ENCODE data around the gene ELFN2. TPM values are rescaled to one million over a fixed set of nuclear protein-coding genes. Genes with fewer than 3 reads are reported as not detected.
"Not testable (repeated sequence)": the region's sequence is repeated elsewhere in the genome, so short reads cannot be mapped to it uniquely, and the experiment has no call there.

Gene ELFN2
- under 1 TPM in 1 of 2 donors, not detected in 1; 0.20 TPM for total RNA-seq
- long read RNA-seq = 0 reads

GRCh38 chr22:37427135-37427710, at the start of gene ELFN2:
TSS of gene ELFN2 (minus strand) at chr22:37427479. CDS start at chr22:37375534, 51,945 bp downstream.
- ATAC-seq = no peak
- intact Hi-C loops (cut with DNase I, micrococcal nuclease) = no loop called here
- peak in 1 of 2 donors; percentile 21 for DNase-seq

- DNase-seq (no peak), ATAC-seq (no peak)
- intact Hi-C loops (cut with DNase I, micrococcal nuclease) = no loop called here
Observed at GRCh38 chr22:37476389-37477329, 49.4 kb upstream of the ELFN2 start.

GRCh38 chr22:37474447-37475090, 47.3 kb upstream of the ELFN2 start:
- ATAC-seq (no peak), DNase-seq (no peak)
- intact Hi-C loops (cut with DNase I, micrococcal nuclease) = no loop called here

- intact Hi-C loops (cut with DNase I, micrococcal nuclease) = no loop called here
- DNase-seq = no peak
- no peak for ATAC-seq
Observed at GRCh38 chr22:37473437-37473946, 46.2 kb upstream of the ELFN2 start.

- DNase-seq (peak in 1 of 2 donors; percentile 66), ATAC-seq (peak; percentile 73)
- intact Hi-C loops (cut with DNase I, micrococcal nuclease) = no loop called here
Observed at GRCh38 chr22:37472418-37473006, 45.2 kb upstream of the ELFN2 start.

- ATAC-seq (peak; percentile 9), DNase-seq (no peak)
- intact Hi-C loops (cut with DNase I, micrococcal nuclease) = no loop called here
Observed at GRCh38 chr22:37471727-37472417, 44.6 kb upstream of the ELFN2 start.

- ATAC-seq = no peak
- DNase-seq = no peak
- intact Hi-C loops (cut with DNase I, micrococcal nuclease) = no loop called here
Observed at GRCh38 chr22:37470087-37470445, 42.8 kb upstream of the ELFN2 start.

GRCh38 chr22:37469416-37470086, 42.3 kb upstream of the ELFN2 start:
- DNase-seq = no peak
- intact Hi-C loops (cut with DNase I, micrococcal nuclease) = no loop called here
- peak; percentile 44 for ATAC-seq

GRCh38 chr22:37468201-37468695, 41.0 kb upstream of the ELFN2 start:
- ATAC-seq; intact Hi-C loops (cut with DNase I, micrococcal nuclease): not testable (repeated sequence)

GRCh38 chr22:37467391-37467955, 40.2 kb upstream of the ELFN2 start:
- DNase-seq (no peak), ATAC-seq (no peak)
- intact Hi-C loops (cut with DNase I, micrococcal nuclease) = no loop called here

More at GRCh38 chr22:37468201-37468695, 41.0 kb upstream of the ELFN2 start:
- DNase-seq = not testable (repeated sequence)

- intact Hi-C loops (cut with DNase I, micrococcal nuclease) = no loop called here
- no peak for DNase-seq
- no peak for ATAC-seq
Observed at GRCh38 chr22:37464181-37464580, 36.9 kb upstream of the ELFN2 start.

GRCh38 chr22:37462983-37463382, 35.7 kb upstream of the ELFN2 start:
- ATAC-seq (peak; percentile 38), DNase-seq (peak in 1 of 2 donors; percentile 36)
- intact Hi-C loops (cut with DNase I, micrococcal nuclease) = no loop called here

- DNase-seq (no peak), ATAC-seq (no peak)
- intact Hi-C loops (cut with DNase I, micrococcal nuclease) = no loop called here
Observed at GRCh38 chr22:37462436-37462835, 35.2 kb upstream of the ELFN2 start.

- intact Hi-C loops (cut with DNase I, micrococcal nuclease) = no loop called here
- no peak for ATAC-seq
- no peak for DNase-seq
Observed at GRCh38 chr22:37461961-37462360, 34.7 kb upstream of the ELFN2 start.

- intact Hi-C loops (cut with DNase I, micrococcal nuclease) = no loop called here
- ATAC-seq (no peak), DNase-seq (no peak)
Observed at GRCh38 chr22:37460684-37461083, 33.4 kb upstream of the ELFN2 start.

GRCh38 chr22:37459206-37459605, 31.9 kb upstream of the ELFN2 start:
- DNase-seq (no peak), ATAC-seq (no peak)
- intact Hi-C loops (cut with DNase I, micrococcal nuclease) = no loop called here

GRCh38 chr22:37457093-37457893, 30.0 kb upstream of the ELFN2 start:
- intact Hi-C loops (cut with DNase I, micrococcal nuclease) = no loop called here
- ATAC-seq (peak; percentile 94), DNase-seq (peak; percentile 54 to 87)
